Type B pancreatic cell (in vitro differentiated cells): ENCODE measurements around the gene PFN3. TPM values are rescaled to one million over a fixed set of nuclear protein-coding genes. Genes with fewer than 3 reads are reported as not detected.

ENCODE experiments used
- DNase-seq: peaks from one replicate; pipeline ENCODE4 v3.0.0; 2021; ENCODE audit warnings: mixed read lengths; ENCODE audit not compliant: unreplicated experiment; ENCODE audit errors: extremely low spot score
- H3K27ac Mint-ChIP-seq: 2 replicates; pipeline ENCODE4 v1.8.0; 2021; ENCODE audit warnings: mild to moderate bottlenecking, mixed read lengths
- H3K27me3 Mint-ChIP-seq: 2 replicates; pipeline ENCODE4 v1.8.0; 2021; ENCODE audit warnings: mixed read lengths
- H3K36me3 Mint-ChIP-seq: 2 replicates; pipeline ENCODE4 v1.8.0; 2021; ENCODE audit warnings: mixed read lengths
- H3K4me1 Mint-ChIP-seq: one replicate; pipeline ENCODE4 v1.8.0; 2021; ENCODE audit warnings: mixed read lengths; ENCODE audit not compliant: unreplicated experiment
- H3K4me3 Mint-ChIP-seq: 2 replicates; pipeline ENCODE4 v1.8.0; 2021; ENCODE audit warnings: mild to moderate bottlenecking, mixed read lengths
- H3K9me3 Mint-ChIP-seq: 2 replicates; pipeline ENCODE4 v1.8.0; 2021; ENCODE audit warnings: mixed read lengths
- total RNA-seq: library from RNA; stranded (reverse); gene quantifications from 2 replicates; pipeline ENCODE4 v1.2.1, GENCODE V29; 2021; ENCODE audit warnings: low replicate concordance
- TF ChIP-seq, protein P1 (sequence below): fragments of 200-600 bp; sonication (generic); conservative IDR thresholded peaks from 2 replicates; pipeline ENCODE4 v1.5.0; 2021; ENCODE audit warnings: antibody characterized with exemption, mild to moderate bottlenecking

The PFN3 gene
- total RNA-seq, 1 donor from 2014 or later, result not detected

DNA sequence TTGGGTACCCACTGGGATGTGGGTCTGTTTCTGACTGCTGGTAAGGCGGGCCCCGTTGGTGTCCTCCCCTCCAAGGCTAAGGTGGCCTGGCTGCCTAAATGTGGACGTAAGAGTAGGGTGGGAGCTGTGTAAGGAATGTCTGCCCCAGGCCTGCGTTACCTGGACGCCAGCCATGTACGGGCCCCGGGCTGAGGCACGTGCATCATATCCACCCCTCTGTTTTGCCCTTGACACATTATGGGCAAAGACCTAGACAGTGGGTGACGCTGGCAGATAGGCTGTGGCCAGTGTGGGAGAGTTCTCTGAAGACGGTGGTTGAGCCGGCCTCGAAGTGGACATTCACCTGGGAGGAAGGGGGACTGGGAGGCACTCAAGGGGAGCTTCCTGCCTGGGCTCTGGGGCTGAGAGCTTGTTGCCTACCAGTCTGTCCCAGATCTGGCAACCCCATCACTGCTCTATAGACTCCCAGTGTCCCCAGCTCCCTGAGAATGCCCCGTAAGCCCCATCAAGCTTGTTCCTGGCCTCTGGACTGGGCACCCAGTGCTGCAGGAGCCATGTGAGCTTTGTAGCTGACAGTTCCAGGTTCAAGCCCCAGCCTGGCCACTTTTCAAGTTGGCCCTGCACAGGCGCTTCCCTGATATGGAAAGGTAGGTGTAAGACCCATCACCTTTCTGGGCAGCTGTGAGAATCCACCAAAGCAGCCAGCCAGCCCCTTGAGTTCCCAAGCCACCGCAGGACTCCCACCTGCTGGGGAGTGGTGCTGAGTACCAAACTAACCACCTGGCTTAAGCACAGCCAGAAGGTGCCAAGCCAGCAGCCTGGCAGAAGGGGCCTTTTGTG, 42.9 kb upstream of the PFN3 start:
- no peak for DNase-seq
- no peak overlapping the region for H3K4me3 Mint-ChIP-seq
- no peaks in the 10 kb centered on the region for H3K9me3 Mint-ChIP-seq
- H3K36me3 Mint-ChIP-seq, result peaks cover 11% of the 10 kb centered on the region
- TF ChIP-seq, protein P1, sequence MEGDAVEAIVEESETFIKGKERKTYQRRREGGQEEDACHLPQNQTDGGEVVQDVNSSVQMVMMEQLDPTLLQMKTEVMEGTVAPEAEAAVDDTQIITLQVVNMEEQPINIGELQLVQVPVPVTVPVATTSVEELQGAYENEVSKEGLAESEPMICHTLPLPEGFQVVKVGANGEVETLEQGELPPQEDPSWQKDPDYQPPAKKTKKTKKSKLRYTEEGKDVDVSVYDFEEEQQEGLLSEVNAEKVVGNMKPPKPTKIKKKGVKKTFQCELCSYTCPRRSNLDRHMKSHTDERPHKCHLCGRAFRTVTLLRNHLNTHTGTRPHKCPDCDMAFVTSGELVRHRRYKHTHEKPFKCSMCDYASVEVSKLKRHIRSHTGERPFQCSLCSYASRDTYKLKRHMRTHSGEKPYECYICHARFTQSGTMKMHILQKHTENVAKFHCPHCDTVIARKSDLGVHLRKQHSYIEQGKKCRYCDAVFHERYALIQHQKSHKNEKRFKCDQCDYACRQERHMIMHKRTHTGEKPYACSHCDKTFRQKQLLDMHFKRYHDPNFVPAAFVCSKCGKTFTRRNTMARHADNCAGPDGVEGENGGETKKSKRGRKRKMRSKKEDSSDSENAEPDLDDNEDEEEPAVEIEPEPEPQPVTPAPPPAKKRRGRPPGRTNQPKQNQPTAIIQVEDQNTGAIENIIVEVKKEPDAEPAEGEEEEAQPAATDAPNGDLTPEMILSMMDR, result no peak
- peaks cover 22% of the 10 kb centered on the region for H3K27me3 Mint-ChIP-seq
- H3K4me1 Mint-ChIP-seq, result peaks cover 19% of the 10 kb centered on the region
- H3K27ac Mint-ChIP-seq, result peak overlapping the region; percentile 39

DNA sequence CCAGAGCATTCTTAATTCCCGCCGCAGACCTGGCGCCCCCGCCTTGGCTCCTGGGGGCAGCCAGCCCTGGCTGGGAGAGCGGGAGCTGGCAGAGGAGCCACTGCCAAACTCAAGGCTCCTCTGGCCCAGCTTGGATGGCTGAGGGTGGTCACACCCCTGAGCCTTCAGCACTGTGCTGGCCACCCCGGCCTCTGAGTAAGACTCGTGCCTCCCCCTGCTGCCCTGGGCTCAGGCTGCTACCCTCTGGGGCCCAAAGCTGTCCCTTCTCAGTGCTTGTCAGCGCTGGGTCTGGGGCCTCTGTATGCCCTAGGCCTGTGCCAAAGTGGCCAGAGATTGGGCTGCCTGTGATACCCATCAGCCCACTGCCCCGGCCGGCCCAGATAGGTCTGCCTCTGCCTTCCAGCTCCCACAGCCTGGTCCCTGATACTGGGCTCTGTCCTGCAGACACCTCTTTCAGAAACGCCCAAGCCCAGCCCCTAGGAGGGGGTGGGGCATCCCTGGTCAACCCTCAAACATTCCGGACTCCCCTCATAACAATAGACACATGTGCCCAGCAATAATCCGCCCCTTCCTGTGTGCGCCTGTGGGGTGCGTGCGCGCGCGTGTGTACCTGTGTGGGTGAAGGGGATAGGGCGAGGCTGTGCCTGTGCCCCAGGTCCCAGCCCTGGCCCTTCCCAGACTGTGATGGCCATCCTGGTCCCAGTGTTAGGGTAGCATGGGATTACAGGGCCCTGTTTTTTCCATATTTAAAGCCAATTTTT, 41.8 kb upstream of the PFN3 start:
- no peak overlapping the region for H3K4me3 Mint-ChIP-seq
- peaks cover 16% of the 10 kb centered on the region for H3K36me3 Mint-ChIP-seq
- H3K9me3 Mint-ChIP-seq, result no peaks in the 10 kb centered on the region
- TF ChIP-seq, protein P1, result no peak
- H3K27me3 Mint-ChIP-seq, result peaks cover 15% of the 10 kb centered on the region
- DNase-seq, result no peak
- H3K4me1 Mint-ChIP-seq, result peaks cover 14% of the 10 kb centered on the region
- H3K27ac Mint-ChIP-seq, result no peak overlapping the region

DNA sequence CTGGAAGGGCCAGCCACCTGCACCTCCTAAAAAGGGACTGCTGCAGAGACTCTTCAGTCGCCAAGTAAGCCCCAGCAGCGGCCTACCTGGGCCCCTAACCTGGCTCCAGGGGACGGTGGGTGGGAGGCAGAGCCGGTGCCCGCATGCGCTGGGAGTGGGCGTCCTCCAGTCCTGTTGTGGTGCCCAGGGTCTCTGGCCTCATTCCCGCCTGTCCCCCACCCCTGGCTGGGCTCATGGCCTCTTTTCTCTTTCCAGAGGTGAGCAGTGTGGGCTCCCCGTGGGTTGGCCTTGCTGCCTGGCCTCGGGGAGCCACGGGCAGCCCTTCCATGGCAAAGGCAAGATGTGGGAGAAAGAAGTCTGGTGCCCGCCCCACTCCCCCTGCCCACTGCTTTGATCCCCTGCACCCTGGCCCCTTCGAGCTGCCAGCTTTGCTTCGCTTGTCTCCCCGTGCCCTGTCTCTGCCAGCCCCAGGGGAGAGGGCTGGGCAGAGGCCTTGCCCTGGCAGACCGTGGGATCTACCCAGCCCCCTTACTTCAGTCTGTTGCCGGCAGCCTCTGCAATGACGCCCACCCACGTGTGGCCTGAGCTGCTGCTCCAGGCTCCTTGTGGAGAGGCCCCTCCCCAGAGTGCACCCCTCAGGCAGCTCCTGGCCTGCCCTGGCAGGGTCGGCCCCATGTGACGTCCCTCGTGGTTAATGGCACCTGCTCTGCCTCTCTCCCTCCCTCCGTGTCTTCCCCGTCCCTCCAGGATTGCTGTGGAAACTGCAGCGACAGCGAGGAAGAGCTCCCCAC, 40.7 kb upstream of the PFN3 start:
- Mint-ChIP-seq H3K27me3 (peaks cover 15% of the 10 kb centered on the region), H3K36me3 (peaks cover 16% of the 10 kb centered on the region), H3K4me1 (peaks cover 14% of the 10 kb centered on the region), H3K27ac (no peak overlapping the region), H3K4me3 (no peak overlapping the region), H3K9me3 (no peaks in the 10 kb centered on the region)
- TF ChIP-seq, protein P1, result no peak
- DNase-seq, result no peak

DNA sequence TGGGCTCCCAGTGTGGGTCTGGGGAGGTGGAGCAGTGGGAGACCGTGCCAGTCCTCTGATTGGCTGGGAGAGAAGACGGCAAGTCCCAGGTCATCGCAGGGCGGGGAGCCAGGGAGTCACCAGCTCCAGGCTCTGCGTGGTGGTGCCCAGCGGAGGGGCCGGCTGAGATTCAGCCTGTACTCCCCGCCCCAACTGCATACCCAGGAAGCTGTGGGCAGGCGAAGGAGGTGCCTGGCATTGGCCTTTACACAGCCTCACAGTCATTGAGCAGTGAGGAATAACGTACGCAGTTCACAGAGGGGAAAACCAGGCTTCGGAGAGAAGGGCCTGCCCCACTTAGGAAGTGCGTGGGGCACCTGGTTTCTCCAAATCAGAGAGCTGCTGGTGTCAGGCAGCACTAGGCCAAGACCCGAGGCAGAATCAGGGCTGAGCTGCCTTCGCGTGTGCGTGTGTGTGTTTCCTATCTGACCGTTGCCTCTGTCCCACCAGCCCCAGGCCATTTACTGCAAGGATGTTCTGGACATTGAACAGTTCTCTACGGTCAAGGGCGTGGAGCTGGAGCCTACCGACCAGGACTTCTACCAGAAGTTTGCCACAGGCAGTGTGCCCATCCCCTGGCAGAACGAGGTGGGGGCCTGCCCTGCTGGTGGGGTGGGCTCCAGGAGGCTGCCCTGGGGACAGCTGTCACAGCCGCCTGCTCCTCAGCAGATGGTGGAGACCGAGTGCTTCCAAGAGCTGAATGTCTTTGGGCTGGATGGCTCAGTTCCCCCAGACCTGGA, 39.9 kb upstream of the PFN3 start:
- Mint-ChIP-seq H3K4me3 (no peak overlapping the region), H3K36me3 (peaks cover 16% of the 10 kb centered on the region), H3K4me1 (peaks cover 7% of the 10 kb centered on the region), H3K9me3 (no peaks in the 10 kb centered on the region), H3K27ac (no peak overlapping the region), H3K27me3 (peaks cover 9% of the 10 kb centered on the region)
- TF ChIP-seq, protein P1, result no peak
- no peak for DNase-seq
